Endothelial cell of umbilical vein (primary cell): ENCODE results near the gene PPP4R3B. TPM values are rescaled to one million over a fixed set of nuclear protein-coding genes. Genes with fewer than 3 reads are reported as not detected.
"Not testable (repeated sequence)": the region's sequence is repeated elsewhere in the genome, so short reads cannot be mapped to it uniquely, and the experiment has no call there.

Experiments
- BruUV-seq: library from RNA; stranded (reverse); fragments of 400-500 nt; replicated peaks from 2 replicates; lab custom pipeline; 2021; lab: Mats Ljungman, UMichigan
- CTCF ChIA-PET: fragments of 300-600, 350-600 bp; sonication (Branson Sonifier 250); formaldehyde crosslinking; loops from one replicate; lab custom pipeline; 2021; ENCODE audit warnings: antibody characterized with exemption, inconsistent platforms; lab: Charles Lee
- POLR2A ChIA-PET: fragments of 300-600, 350-600 bp; sonication (Branson Sonifier 250); formaldehyde crosslinking; loops from one replicate; lab custom pipeline; 2021; ENCODE audit warnings: antibody characterized with exemption, inconsistent platforms; lab: Charles Lee
- DNase-seq: peaks from one replicate; pipeline ENCODE4 v3.0.0-alpha.2; 2011; ENCODE audit warnings: low read depth, low spot score
- FAIRE-seq: peaks from 2 replicates; lab custom pipeline; 2011; peaks lifted over from hg19 to GRCh38; lab: Jason Lieb, UNC
- H2AFZ ChIP-seq: 2 replicates; pipeline ENCODE4 v1.6.0; 2012; ENCODE audit warnings: low read depth, low read length, control low read depth, inconsistent platforms
- H3K27ac ChIP-seq: 2 replicates; pipeline ENCODE4 v1.5.1; 2011; ENCODE audit warnings: low read depth, mild to moderate bottlenecking, control low read depth, low read length, moderate library complexity; ENCODE audit not compliant: insufficient read depth
- H3K27me3 ChIP-seq, 2 experiments: 2 replicates each; pipeline versions ENCODE4 v1.6.0 to v1.6.1; 2011; ENCODE audit warnings: low read length in 2 of 2, mixed read lengths in 1 of 2; ENCODE audit not compliant: control insufficient read depth in 2 of 2, insufficient read depth in 2 of 2
- H3K36me3 ChIP-seq, 2 experiments: 2 replicates in 1 of 2; 3 replicates in 1 of 2; pipeline ENCODE4 v1.5.1; 2011; ENCODE audit warnings: low read length in 2 of 2, mild to moderate bottlenecking in 1 of 2, moderate library complexity in 1 of 2; ENCODE audit not compliant: control insufficient read depth in 2 of 2, insufficient read depth in 2 of 2; ENCODE audit errors: extremely low read depth in 1 of 2
- H3K4me1 ChIP-seq: 3 replicates; pipeline ENCODE4 v1.5.1; 2011; ENCODE audit warnings: mild to moderate bottlenecking, low read length; ENCODE audit not compliant: control insufficient read depth, insufficient read depth; ENCODE audit errors: extremely low read depth
- H3K4me2 ChIP-seq: 2 replicates; pipeline ENCODE4 v1.6.1; 2011; ENCODE audit warnings: low read length, control low read depth, mixed read lengths; ENCODE audit not compliant: insufficient read depth
- H3K4me3 ChIP-seq, 3 experiments: fragments of 200-600 bp in 1 of 3; sonication (generic), shearing (Covaris generic) in 1 of 3; replicated peaks in 1 of 3; 2 replicates each; pipeline ENCODE4 v1.5.1; 2011 to 2016; ENCODE audit warnings: control low read depth in 3 of 3, low read length in 3 of 3, mild to moderate bottlenecking in 2 of 3, inconsistent platforms in 1 of 3, low read depth in 1 of 3, moderate library complexity in 1 of 3; ENCODE audit not compliant: insufficient read depth in 1 of 3
- H3K79me2 ChIP-seq: 2 replicates; pipeline ENCODE4 v1.6.0; 2012; ENCODE audit warnings: low read length, inconsistent platforms; ENCODE audit not compliant: control insufficient read depth, insufficient read depth
- H3K9ac ChIP-seq: replicated peaks from 2 replicates; pipeline ENCODE3; 2011; ENCODE audit warnings: low read length, control low read depth; ENCODE audit not compliant: insufficient read depth; ENCODE audit errors: extremely low read depth
- H3K9me1 ChIP-seq: replicated peaks from 3 replicates; pipeline ENCODE4 v1.6.0; 2011; ENCODE audit warnings: mild to moderate bottlenecking, low read length; ENCODE audit not compliant: control insufficient read depth, insufficient read depth; ENCODE audit errors: extremely low read depth
- H3K9me3 ChIP-seq: replicated peaks from 2 replicates; pipeline ENCODE4 v1.5.1; 2012; ENCODE audit warnings: low read length, inconsistent platforms; ENCODE audit not compliant: control insufficient read depth, insufficient read depth
- H4K20me1 ChIP-seq: replicated peaks from 2 replicates; pipeline ENCODE3; 2011; ENCODE audit warnings: mild to moderate bottlenecking, low read length; ENCODE audit not compliant: control insufficient read depth, insufficient read depth; ENCODE audit errors: extremely low read depth
- FOS ChIP-seq: IDR thresholded peaks from 2 replicates; pipeline ENCODE4 v1.6.1; 2011; ENCODE audit warnings: mild to moderate bottlenecking, low read length, moderate library complexity, borderline replicate concordance; ENCODE audit not compliant: insufficient read depth
- MYC ChIP-seq: IDR thresholded peaks from one replicate; pipeline ENCODE4 v1.6.1; 2011; ENCODE audit warnings: mild to moderate bottlenecking, low read depth, low read length
- dilution Hi-C: fragments of 300-500 bp; cut with MboI; formaldehyde crosslinking; loops from one replicate; pipeline ENCODE4 v1.15.0; 2019; ENCODE audit warnings: low sequenced_read_pairs; ENCODE audit not compliant: extremely low pct_ligation_motif_present
- intact Hi-C: fragments of 100-400 bp; cut with micrococcal nuclease; formaldehyde crosslinking; loops from one replicate; pipeline ENCODE4 v1.10.0; 2022
- polyA plus RNA-seq, 4 experiments: library from polyadenylated mRNA; depleted of rRNA in 3 of 4; stranded (reverse) in 3 of 4; unstranded in 1 of 4; fragments of >200 nt; gene quantifications; 2 replicates each; pipeline versions ENCODE4 v1.2.1 to v1.2.3, GENCODE V29; 2011 to 2012; ENCODE audit warnings: missing spikeins in 1 of 4
- total RNA-seq: library from RNA; stranded (reverse); gene quantifications from 2 replicates; pipeline ENCODE4 v1.2.3, GENCODE V29; 2021
- TF ChIP-seq, protein P1 (sequence below): IDR thresholded peaks from 2 replicates; pipeline ENCODE4 v1.6.1; 2011; ENCODE audit not compliant: insufficient read depth, insufficient read length
- TF ChIP-seq, protein P2 (sequence below), 2 donors: IDR thresholded peaks; 1 replicate in 1 of 2; 2 replicates in 1 of 2; pipeline ENCODE4 v1.5.1; 2011; ENCODE audit warnings: low read length in 2 of 2, mild to moderate bottlenecking in 2 of 2, moderate library complexity in 2 of 2, control low read depth in 1 of 2, inconsistent platforms in 1 of 2, low read depth in 1 of 2; ENCODE audit not compliant: insufficient read depth in 1 of 2; ENCODE audit errors: extremely low read depth in 1 of 2

Gene PPP4R3B
- total and polyA plus RNA-seq, 2 donors (not counting 3 experiments of a cell fraction or from before 2014, with no cell fraction given) = 11.2 to 51.5 TPM

DNA sequence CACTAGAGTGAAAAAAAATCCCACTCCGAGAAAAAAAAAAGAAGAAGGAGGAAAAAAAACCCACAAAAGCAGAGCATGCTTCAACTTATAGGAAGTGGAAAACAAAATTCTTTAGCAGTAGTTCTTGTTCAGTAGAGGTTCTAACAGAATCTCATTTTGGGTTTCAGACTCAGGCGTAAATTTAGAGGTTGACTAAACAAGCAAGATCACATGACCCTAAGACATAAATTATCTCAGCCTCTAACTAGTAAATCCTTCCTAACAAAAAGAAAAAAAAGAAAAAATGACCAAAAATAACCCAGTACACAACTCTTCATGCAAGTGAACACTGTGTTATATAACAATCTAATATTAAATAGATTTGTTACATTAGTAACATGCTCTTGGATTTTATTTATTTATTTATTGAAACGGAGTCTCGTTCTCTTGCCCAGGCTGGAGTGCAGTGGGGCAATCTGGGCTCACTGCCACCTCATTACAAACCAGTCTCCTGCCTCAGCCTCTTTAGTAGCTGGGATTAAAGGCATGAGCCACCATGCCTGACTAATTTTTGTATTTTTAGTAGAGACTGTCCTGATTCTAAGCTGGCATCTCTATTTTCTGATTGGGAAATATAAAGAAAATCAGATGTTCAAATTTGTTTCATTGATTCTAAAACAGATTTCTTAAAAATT, 35.4 kb downstream of the PPP4R3B start:
- POLR2A ChIA-PET = no interaction called here
- H3K36me3 ChIP-seq = peaks cover 0 to 5% of the 10 kb centered on the region in 2 experiments
- no peaks in the 10 kb centered on the region for H3K27me3 ChIP-seq
- H4K20me1 ChIP-seq = no peaks in the 10 kb centered on the region
- DNase-seq = no peak
- peaks cover 21% of the 10 kb centered on the region for H3K4me1 ChIP-seq
- FAIRE-seq = no peak
- dilution Hi-C loops (no loop called here), intact Hi-C loops (no loop called here)
- H3K9me3 ChIP-seq = no peaks in the 10 kb centered on the region
- H3K27ac ChIP-seq = no peak overlapping the region
- no peak overlapping the region for H3K9ac ChIP-seq
- no peak overlapping the region for H3K4me2 ChIP-seq
- CTCF ChIA-PET = interaction anchor here (0.6 to 1.5 kb wide), 8 partner anchors 12 to 64 kb away, joined by 3 to 5 read pairs (median 3); partner anchors contain the start of gene PPP4R3B
- TF ChIP-seq MYC (no peak), FOS (no peak)
- no peaks in the 10 kb centered on the region for H3K9me1 ChIP-seq
- H3K79me2 ChIP-seq = peaks cover 7% of the 10 kb centered on the region
- no TSS peak for BruUV-seq
- no peak overlapping the region for H3K4me3 ChIP-seq
- H2AFZ ChIP-seq = no peak overlapping the region

DNA sequence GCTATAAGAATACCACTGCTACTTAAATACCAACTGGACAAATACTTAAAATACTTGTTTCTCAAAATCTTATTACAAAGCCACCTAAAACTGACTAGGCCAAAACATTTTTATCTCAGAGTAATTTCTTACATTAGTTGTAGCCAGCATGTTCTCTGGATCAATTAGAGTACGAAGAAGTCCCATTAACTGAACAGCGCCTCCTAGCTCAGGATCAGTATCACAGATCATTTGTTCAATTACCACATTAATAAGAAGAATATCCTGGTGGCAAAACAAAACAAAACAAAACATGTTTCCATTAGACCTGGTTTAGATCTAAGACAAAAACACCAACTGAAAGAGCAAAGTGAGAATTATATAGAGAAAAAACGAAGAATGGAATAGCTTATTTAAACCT, 36.0 kb downstream of the PPP4R3B start:
- no peak overlapping the region for H2AFZ ChIP-seq
- H3K9me3 ChIP-seq = no peaks in the 10 kb centered on the region
- H3K4me1 ChIP-seq = peaks cover 18% of the 10 kb centered on the region
- no peaks in the 10 kb centered on the region for H3K9me1 ChIP-seq
- CTCF ChIA-PET = interaction anchor here (0.6 to 1.5 kb wide), 8 partner anchors 11 to 64 kb away, joined by 3 to 5 read pairs (median 3); partner anchors contain the start of gene PPP4R3B
- FAIRE-seq (no peak), DNase-seq (no peak)
- no peaks in the 10 kb centered on the region for H3K27me3 ChIP-seq
- no peak overlapping the region for H3K4me3 ChIP-seq
- H3K79me2 ChIP-seq = peaks cover 5% of the 10 kb centered on the region
- TF ChIP-seq, protein P1, sequence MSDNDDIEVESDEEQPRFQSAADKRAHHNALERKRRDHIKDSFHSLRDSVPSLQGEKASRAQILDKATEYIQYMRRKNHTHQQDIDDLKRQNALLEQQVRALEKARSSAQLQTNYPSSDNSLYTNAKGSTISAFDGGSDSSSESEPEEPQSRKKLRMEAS = no peak
- TF ChIP-seq, protein P2, sequence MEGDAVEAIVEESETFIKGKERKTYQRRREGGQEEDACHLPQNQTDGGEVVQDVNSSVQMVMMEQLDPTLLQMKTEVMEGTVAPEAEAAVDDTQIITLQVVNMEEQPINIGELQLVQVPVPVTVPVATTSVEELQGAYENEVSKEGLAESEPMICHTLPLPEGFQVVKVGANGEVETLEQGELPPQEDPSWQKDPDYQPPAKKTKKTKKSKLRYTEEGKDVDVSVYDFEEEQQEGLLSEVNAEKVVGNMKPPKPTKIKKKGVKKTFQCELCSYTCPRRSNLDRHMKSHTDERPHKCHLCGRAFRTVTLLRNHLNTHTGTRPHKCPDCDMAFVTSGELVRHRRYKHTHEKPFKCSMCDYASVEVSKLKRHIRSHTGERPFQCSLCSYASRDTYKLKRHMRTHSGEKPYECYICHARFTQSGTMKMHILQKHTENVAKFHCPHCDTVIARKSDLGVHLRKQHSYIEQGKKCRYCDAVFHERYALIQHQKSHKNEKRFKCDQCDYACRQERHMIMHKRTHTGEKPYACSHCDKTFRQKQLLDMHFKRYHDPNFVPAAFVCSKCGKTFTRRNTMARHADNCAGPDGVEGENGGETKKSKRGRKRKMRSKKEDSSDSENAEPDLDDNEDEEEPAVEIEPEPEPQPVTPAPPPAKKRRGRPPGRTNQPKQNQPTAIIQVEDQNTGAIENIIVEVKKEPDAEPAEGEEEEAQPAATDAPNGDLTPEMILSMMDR (IDR thresholded peaks at IDR 0.05; ENCODE audit: extremely low read depth in 1 of 2, insufficient read depth in 1 of 2, low read depth in 1 of 2, low read length in 2 of 2) = peak in 1 of 2 donors; percentile 13
- dilution Hi-C loops = no loop called here
- no TSS peak for BruUV-seq
- no peak overlapping the region for H3K4me2 ChIP-seq
- H3K27ac ChIP-seq = no peak overlapping the region
- POLR2A ChIA-PET = no interaction called here
- H4K20me1 ChIP-seq = no peaks in the 10 kb centered on the region
- H3K36me3 ChIP-seq = peaks cover 0 to under 1% of the 10 kb centered on the region in 2 experiments
- no peak overlapping the region for H3K9ac ChIP-seq
- intact Hi-C loops = no loop called here

DNA sequence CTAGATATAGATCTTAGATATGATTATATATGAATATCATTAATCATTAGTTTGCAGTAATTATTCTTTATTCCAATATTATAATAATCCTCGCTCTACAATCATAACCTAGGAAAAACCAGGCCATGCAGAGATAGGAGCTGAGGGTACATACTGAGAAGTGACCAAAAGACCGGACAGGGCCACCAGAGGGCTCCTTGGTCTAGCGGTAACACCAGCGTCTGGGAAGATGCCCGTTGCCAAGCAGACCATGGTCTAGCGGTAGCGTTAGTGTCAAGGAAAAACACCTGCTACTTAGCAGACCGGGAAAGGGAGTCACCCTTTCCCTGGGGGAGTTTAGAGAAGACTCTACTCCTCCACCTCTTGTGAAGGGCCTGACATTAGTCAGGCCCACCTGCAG, 48.4 kb downstream of the PPP4R3B start:
- POLR2A ChIA-PET, dilution Hi-C loops, H2AFZ ChIP-seq, H3K27ac ChIP-seq, H3K4me1 ChIP-seq, H3K9ac ChIP-seq, H3K36me3 ChIP-seq, H3K9me1 ChIP-seq, H3K4me2 ChIP-seq, H3K9me3 ChIP-seq, H3K27me3 ChIP-seq, H3K4me3 ChIP-seq, H4K20me1 ChIP-seq, FAIRE-seq, BruUV-seq, DNase-seq, H3K79me2 ChIP-seq, intact Hi-C loops: not testable (repeated sequence)
- CTCF ChIA-PET = interaction anchor here (0.9 to 1.1 kb wide), 4 partner anchors 8 to 36 kb away, joined by 3 to 5 read pairs (median 3); no protein-coding TSS in a partner anchor
